BJ (cell line): ENCODE data around the gene TXNRD2. TPM values are rescaled to one million over a fixed set of nuclear protein-coding genes. Genes with fewer than 3 reads are reported as not detected.

Source experiments
- CTCF ChIA-PET: fragments of 350-600 bp; formaldehyde crosslinking; extraction: SDS; loops from one replicate; lab custom pipeline; 2021; ENCODE audit warnings: antibody characterized with exemption, inconsistent platforms; lab: Yijun Ruan, JAX
- POLR2A ChIA-PET: fragments of 300-600 bp; sonication (Branson Sonifier 250); formaldehyde crosslinking; extraction: SDS; loops from one replicate; lab custom pipeline; 2021; ENCODE audit warnings: antibody characterized with exemption; lab: Charles Lee
- DNase-seq: peaks from one replicate; pipeline ENCODE4 v3.0.0-alpha.2; 2011; ENCODE audit warnings: low read depth
- H3K27me3 ChIP-seq: 2 replicates; pipeline ENCODE4 v1.6.0; 2011; ENCODE audit warnings: low read length; ENCODE audit not compliant: control insufficient read depth, insufficient read depth
- H3K36me3 ChIP-seq: 2 replicates; pipeline ENCODE4 v1.5.1; 2011; ENCODE audit warnings: low read length; ENCODE audit not compliant: control insufficient read depth, insufficient read depth
- H3K4me3 ChIP-seq: 2 replicates; pipeline ENCODE4 v1.5.1; 2011; ENCODE audit warnings: low read depth, mild to moderate bottlenecking, control low read depth, low read length
- CTCF ChIP-seq: IDR thresholded peaks from 2 replicates; pipeline ENCODE4 v1.5.1; 2011; ENCODE audit warnings: low read depth, mild to moderate bottlenecking, control low read depth, inconsistent platforms, low read length, moderate library complexity; ENCODE audit not compliant: insufficient read depth
- polyA plus RNA-seq: library from polyadenylated mRNA; depleted of rRNA; stranded (reverse); fragments of >200 nt; gene quantifications from 2 replicates; pipeline ENCODE4 v1.2.3, GENCODE V29; 2011

The TXNRD2 gene
- polyA plus RNA-seq, 1 experiment: 28.5 TPM

GRCh38 chr22:19974268-19974861, 32.7 kb upstream of the TXNRD2 start:
- DNase-seq: no peak
- POLR2A ChIA-PET: no interaction called here

GRCh38 chr22:19973551-19974267, 32.1 kb upstream of the TXNRD2 start:
- H3K36me3 ChIP-seq: peaks cover 16% of the 10 kb centered on the region
- CTCF ChIA-PET: interaction anchor here (0.9 to 7.2 kb wide), 5 partner anchors 8 to 244 kb away, joined by 3 to 97 read pairs (median 4); no protein-coding TSS in a partner anchor

More at GRCh38 chr22:19974268-19974861, 32.7 kb upstream of the TXNRD2 start:
- no peaks in the 10 kb centered on the region for H3K27me3 ChIP-seq
- H3K36me3 ChIP-seq: peaks cover 13% of the 10 kb centered on the region
- no peak overlapping the region for H3K4me3 ChIP-seq
- CTCF ChIA-PET: interaction anchor here (1.1 to 1.6 kb wide), 5 partner anchors 9 to 243 kb away, joined by 3 to 5 read pairs (median 4); no protein-coding TSS in a partner anchor
- TF ChIP-seq CTCF: no peak

GRCh38 chr22:19972652-19973550, 31.3 kb upstream of the TXNRD2 start:
- H3K27me3 ChIP-seq: no peaks in the 10 kb centered on the region
- no peak overlapping the region for H3K4me3 ChIP-seq
- H3K36me3 ChIP-seq: peaks cover 18% of the 10 kb centered on the region
- TF ChIP-seq CTCF: no peak
- ChIA-PET POLR2A (no interaction called here), CTCF (interaction anchor here (0.9 to 7.2 kb wide), 5 partner anchors 11 to 243 kb away, joined by 3 to 97 read pairs (median 3); no protein-coding TSS in a partner anchor)
- DNase-seq: no peak

More at GRCh38 chr22:19973551-19974267, 32.1 kb upstream of the TXNRD2 start:
- POLR2A ChIA-PET: no interaction called here
- Histone ChIP-seq H3K4me3 (no peak overlapping the region), H3K27me3 (no peaks in the 10 kb centered on the region)
- no peak for DNase-seq
- no peak for TF ChIP-seq CTCF

- Histone ChIP-seq H3K36me3 (peaks cover 24% of the 10 kb centered on the region), H3K27me3 (no peaks in the 10 kb centered on the region), H3K4me3 (no peak overlapping the region)
- DNase-seq: no peak
- POLR2A ChIA-PET: no interaction called here
- CTCF ChIA-PET: interaction anchor here (1.0 to 7.2 kb wide), 4 partner anchors 13 to 175 kb away, joined by 3 to 97 read pairs (median 4); no protein-coding TSS in a partner anchor
- no peak for TF ChIP-seq CTCF
Observed at GRCh38 chr22:19972251-19972650, 30.6 kb upstream of the TXNRD2 start.
